ENCODE data around the gene RSAD1. TPM values are rescaled to one million over a fixed set of nuclear protein-coding genes. Genes with fewer than 3 reads are reported as not detected.

Gene RSAD1
- total and polyA plus RNA-seq, 4 donors, result 10.8 to 22.7 (median 18.6) TPM

DNA sequence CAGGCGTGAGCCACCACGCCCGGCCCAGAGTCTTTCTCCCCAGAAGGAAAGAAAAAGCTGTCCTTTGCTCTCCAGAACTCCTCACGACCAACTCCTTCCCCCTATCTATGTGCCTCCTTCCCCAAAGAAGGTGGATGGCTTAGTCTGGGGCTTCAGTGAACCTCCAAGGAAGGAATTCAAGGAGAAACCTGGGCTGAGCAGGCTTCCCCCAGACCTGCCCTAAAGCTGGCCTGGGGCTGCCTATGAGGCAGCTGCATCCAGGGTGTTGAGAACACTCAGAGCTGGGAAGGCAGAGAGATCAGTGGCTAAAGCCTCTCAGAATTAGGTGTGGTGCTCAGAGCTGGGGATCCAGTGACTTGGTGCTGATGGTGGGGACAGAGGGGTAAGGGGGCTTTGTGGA is 48.9 kb upstream of the RSAD1 start:
- Histone ChIP-seq H3K27me3 (ENCODE audit: control insufficient read depth in 4 of 4, insufficient read depth in 4 of 4, low read length in 3 of 4) (no peaks in the 10 kb centered on the region), H3K27ac (ENCODE audit: low read depth in 1 of 2, low read length in 2 of 2) (no peak overlapping the region), H3K9me3 (ENCODE audit: control insufficient read depth in 4 of 4, low read length in 3 of 4) (no peaks in the 10 kb centered on the region), H3K36me3 (ENCODE audit: control insufficient read depth in 4 of 4, insufficient read depth in 3 of 4, low read depth in 1 of 4, low read length in 3 of 4) (peaks cover 0 to 3% (median 0%) of the 10 kb centered on the region in 4 donors), H3K4me3 (ENCODE audit: low read depth in 1 of 3, low read length in 3 of 3) (no peak overlapping the region), H3K4me1 (ENCODE audit: control insufficient read depth in 4 of 4, insufficient read depth in 4 of 4, low read length in 3 of 4) (peaks cover 18 to 44% (median 42%) of the 10 kb centered on the region in 4 donors), H3K9ac (ENCODE audit: low read depth in 1 of 2, low read length in 2 of 2) (no peak overlapping the region)
- no peak for DNase-seq (ENCODE audit: low spot score)
- 90% methylated on average over 4 of the region's 4 CpGs for WGBS
- no peak for TF ChIP-seq NR2F2 (IDR thresholded peaks at IDR 0.05)
- TF ChIP-seq HNF4G (IDR thresholded peaks at IDR 0.05), result no peak
- no peak for TF ChIP-seq TAF1 (conservative IDR thresholded peaks at IDR 0.05)
- TF ChIP-seq SP1 (IDR thresholded peaks at IDR 0.05), result no peak
- no peak for TF ChIP-seq GABPA (IDR thresholded peaks at IDR 0.05 in 1 of 2, conservative IDR thresholded peaks at IDR 0.05 in 1 of 2)
- no peak for TF ChIP-seq FOXA1 (IDR thresholded peaks at IDR 0.05)

DNA sequence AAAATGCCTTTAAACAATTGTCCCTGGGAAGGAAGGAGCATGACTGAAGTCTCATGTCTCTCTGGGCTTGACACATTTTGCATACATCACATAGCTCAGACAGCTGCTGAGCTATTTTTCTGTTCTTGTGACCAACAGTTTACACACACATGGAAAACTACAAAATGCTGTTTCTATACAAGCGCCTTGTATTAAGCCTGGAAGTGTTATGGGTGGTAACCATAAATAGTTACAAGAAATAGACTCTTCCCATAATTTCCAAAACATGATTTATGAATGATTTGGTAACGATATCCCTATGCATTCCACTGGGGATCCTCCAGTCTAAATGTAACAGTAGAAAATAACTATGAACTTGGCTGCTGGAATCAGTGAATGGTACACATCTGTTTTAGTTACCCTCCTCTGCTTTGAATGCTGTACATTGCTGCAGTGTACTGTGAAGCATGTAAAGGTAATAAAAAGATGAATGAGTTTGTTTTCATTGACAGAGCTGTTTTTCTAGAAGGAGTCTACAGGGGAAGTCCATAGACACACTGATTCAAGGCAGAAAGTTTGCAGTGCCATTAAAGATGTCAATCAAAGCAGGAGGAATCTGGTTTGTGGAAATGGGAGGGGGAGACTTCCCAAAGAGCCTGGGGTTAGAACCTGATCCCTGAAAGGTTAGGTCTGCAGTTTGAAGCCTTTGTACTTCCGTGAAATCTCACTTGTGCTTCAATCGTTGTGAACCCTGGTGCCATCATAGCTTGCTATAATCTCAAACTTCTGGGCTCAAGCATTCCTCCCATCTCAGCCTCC is 47.6 kb upstream of the RSAD1 start:
- TF ChIP-seq NR2F2 (IDR thresholded peaks at IDR 0.05), result no peak
- no peak for TF ChIP-seq TAF1 (conservative IDR thresholded peaks at IDR 0.05)
- H3K4me3 ChIP-seq (ENCODE audit: low read depth in 1 of 3, low read length in 3 of 3), result no peak overlapping the region
- 83% methylated on average over 4 of the region's 4 CpGs for whole genome bisulfite sequencing
- peaks cover 0 to 4% (median 0%) of the 10 kb centered on the region in 4 donors for H3K36me3 ChIP-seq (ENCODE audit: control insufficient read depth in 4 of 4, insufficient read depth in 3 of 4, low read depth in 1 of 4, low read length in 3 of 4)
- H3K27me3 ChIP-seq (ENCODE audit: control insufficient read depth in 4 of 4, insufficient read depth in 4 of 4, low read length in 3 of 4), result no peaks in the 10 kb centered on the region
- no peak for DNase-seq (ENCODE audit: low spot score)
- H3K4me1 ChIP-seq (ENCODE audit: control insufficient read depth in 4 of 4, insufficient read depth in 4 of 4, low read length in 3 of 4), result peaks cover 11 to 35% (median 33%) of the 10 kb centered on the region in 4 donors
- H3K9me3 ChIP-seq (ENCODE audit: control insufficient read depth in 4 of 4, low read length in 3 of 4), result no peaks in the 10 kb centered on the region
- H3K9ac ChIP-seq (ENCODE audit: low read depth in 1 of 2, low read length in 2 of 2), result no peak overlapping the region
- no peak overlapping the region for H3K27ac ChIP-seq (ENCODE audit: low read depth in 1 of 2, low read length in 2 of 2)

DNA sequence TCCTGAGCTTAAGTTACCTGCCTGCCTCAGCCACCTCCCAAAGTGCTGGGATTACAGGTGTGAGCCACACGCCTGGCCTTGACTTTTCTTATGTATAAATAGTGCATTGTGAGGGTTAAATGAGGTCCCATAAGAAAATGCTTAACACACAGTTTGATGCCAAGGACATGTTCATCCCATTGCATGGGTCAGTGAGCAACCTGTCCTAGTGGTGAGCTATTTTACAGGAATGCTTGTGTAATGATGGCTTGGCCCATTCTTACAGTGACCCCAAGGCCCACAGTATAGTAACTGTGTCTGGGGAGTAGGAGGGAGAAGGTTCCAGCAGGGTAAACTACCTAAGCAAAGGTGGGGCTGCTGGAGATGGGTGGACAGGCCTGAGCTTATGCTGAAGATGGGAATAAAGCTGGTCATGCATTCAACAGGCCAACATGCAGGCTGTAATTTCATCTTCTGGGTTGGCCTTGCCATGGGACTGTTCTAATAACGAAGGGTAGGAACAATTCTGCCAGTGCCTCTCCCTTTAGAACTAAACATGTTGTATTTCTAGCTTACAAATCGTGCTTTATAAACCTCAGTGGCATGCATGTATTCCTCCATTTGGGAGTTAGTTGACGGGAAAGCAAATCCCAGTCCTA is 46.4 kb upstream of the RSAD1 start:
- Histone ChIP-seq H3K9me3 (ENCODE audit: control insufficient read depth in 4 of 4, low read length in 3 of 4) (no peaks in the 10 kb centered on the region), H3K27me3 (ENCODE audit: control insufficient read depth in 4 of 4, insufficient read depth in 4 of 4, low read length in 3 of 4) (no peaks in the 10 kb centered on the region), H3K4me1 (ENCODE audit: control insufficient read depth in 4 of 4, insufficient read depth in 4 of 4, low read length in 3 of 4) (peaks cover 11 to 27% (median 24%) of the 10 kb centered on the region in 4 donors), H3K9ac (ENCODE audit: low read depth in 1 of 2, low read length in 2 of 2) (no peak overlapping the region), H3K27ac (ENCODE audit: low read depth in 1 of 2, low read length in 2 of 2) (no peak overlapping the region), H3K36me3 (ENCODE audit: control insufficient read depth in 4 of 4, insufficient read depth in 3 of 4, low read depth in 1 of 4, low read length in 3 of 4) (peaks cover 0 to 5% (median 0%) of the 10 kb centered on the region in 4 donors), H3K4me3 (ENCODE audit: low read depth in 1 of 3, low read length in 3 of 3) (no peak overlapping the region)
- TF ChIP-seq TAF1 (conservative IDR thresholded peaks at IDR 0.05), result no peak
- TF ChIP-seq RXRA (IDR thresholded peaks at IDR 0.05), result no peak
- TF ChIP-seq HNF4A (conservative IDR thresholded peaks at IDR 0.05), result no peak
- TF ChIP-seq, protein P1, sequence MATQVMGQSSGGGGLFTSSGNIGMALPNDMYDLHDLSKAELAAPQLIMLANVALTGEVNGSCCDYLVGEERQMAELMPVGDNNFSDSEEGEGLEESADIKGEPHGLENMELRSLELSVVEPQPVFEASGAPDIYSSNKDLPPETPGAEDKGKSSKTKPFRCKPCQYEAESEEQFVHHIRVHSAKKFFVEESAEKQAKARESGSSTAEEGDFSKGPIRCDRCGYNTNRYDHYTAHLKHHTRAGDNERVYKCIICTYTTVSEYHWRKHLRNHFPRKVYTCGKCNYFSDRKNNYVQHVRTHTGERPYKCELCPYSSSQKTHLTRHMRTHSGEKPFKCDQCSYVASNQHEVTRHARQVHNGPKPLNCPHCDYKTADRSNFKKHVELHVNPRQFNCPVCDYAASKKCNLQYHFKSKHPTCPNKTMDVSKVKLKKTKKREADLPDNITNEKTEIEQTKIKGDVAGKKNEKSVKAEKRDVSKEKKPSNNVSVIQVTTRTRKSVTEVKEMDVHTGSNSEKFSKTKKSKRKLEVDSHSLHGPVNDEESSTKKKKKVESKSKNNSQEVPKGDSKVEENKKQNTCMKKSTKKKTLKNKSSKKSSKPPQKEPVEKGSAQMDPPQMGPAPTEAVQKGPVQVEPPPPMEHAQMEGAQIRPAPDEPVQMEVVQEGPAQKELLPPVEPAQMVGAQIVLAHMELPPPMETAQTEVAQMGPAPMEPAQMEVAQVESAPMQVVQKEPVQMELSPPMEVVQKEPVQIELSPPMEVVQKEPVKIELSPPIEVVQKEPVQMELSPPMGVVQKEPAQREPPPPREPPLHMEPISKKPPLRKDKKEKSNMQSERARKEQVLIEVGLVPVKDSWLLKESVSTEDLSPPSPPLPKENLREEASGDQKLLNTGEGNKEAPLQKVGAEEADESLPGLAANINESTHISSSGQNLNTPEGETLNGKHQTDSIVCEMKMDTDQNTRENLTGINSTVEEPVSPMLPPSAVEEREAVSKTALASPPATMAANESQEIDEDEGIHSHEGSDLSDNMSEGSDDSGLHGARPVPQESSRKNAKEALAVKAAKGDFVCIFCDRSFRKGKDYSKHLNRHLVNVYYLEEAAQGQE (IDR thresholded peaks at IDR 0.05), result no peak
- TF ChIP-seq, protein P2, sequence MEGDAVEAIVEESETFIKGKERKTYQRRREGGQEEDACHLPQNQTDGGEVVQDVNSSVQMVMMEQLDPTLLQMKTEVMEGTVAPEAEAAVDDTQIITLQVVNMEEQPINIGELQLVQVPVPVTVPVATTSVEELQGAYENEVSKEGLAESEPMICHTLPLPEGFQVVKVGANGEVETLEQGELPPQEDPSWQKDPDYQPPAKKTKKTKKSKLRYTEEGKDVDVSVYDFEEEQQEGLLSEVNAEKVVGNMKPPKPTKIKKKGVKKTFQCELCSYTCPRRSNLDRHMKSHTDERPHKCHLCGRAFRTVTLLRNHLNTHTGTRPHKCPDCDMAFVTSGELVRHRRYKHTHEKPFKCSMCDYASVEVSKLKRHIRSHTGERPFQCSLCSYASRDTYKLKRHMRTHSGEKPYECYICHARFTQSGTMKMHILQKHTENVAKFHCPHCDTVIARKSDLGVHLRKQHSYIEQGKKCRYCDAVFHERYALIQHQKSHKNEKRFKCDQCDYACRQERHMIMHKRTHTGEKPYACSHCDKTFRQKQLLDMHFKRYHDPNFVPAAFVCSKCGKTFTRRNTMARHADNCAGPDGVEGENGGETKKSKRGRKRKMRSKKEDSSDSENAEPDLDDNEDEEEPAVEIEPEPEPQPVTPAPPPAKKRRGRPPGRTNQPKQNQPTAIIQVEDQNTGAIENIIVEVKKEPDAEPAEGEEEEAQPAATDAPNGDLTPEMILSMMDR (IDR thresholded peaks at IDR 0.05; ENCODE audit: low read depth, low read length, missing input control), result no peak
- TF ChIP-seq, protein P3, sequence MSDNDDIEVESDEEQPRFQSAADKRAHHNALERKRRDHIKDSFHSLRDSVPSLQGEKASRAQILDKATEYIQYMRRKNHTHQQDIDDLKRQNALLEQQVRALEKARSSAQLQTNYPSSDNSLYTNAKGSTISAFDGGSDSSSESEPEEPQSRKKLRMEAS (IDR thresholded peaks at IDR 0.05), result no peak
- TF ChIP-seq, protein P4, sequence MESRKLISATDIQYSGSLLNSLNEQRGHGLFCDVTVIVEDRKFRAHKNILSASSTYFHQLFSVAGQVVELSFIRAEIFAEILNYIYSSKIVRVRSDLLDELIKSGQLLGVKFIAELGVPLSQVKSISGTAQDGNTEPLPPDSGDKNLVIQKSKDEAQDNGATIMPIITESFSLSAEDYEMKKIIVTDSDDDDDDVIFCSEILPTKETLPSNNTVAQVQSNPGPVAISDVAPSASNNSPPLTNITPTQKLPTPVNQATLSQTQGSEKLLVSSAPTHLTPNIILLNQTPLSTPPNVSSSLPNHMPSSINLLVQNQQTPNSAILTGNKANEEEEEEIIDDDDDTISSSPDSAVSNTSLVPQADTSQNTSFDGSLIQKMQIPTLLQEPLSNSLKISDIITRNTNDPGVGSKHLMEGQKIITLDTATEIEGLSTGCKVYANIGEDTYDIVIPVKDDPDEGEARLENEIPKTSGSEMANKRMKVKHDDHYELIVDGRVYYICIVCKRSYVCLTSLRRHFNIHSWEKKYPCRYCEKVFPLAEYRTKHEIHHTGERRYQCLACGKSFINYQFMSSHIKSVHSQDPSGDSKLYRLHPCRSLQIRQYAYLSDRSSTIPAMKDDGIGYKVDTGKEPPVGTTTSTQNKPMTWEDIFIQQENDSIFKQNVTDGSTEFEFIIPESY (IDR thresholded peaks at IDR 0.05), result no peak
- no peak for TF ChIP-seq RAD21 (IDR thresholded peaks at IDR 0.05)
- no peak for TF ChIP-seq JUND (IDR thresholded peaks at IDR 0.05)
- no peak for TF ChIP-seq GABPA (IDR thresholded peaks at IDR 0.05 in 1 of 2, conservative IDR thresholded peaks at IDR 0.05 in 1 of 2)
- no peak for TF ChIP-seq YY1 (IDR thresholded peaks at IDR 0.05)
- TF ChIP-seq, protein P5, sequence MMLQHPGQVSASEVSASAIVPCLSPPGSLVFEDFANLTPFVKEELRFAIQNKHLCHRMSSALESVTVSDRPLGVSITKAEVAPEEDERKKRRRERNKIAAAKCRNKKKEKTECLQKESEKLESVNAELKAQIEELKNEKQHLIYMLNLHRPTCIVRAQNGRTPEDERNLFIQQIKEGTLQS (IDR thresholded peaks at IDR 0.05), result no peak
- no peak for TF ChIP-seq SP1 (IDR thresholded peaks at IDR 0.05)
- no peak for TF ChIP-seq EGR1 (IDR thresholded peaks at IDR 0.05; ENCODE audit: low read depth in 2 of 2)
- TF ChIP-seq NR2F2 (IDR thresholded peaks at IDR 0.05), result no peak
- TF ChIP-seq FOXA1 (IDR thresholded peaks at IDR 0.05), result no peak
- 73% methylated on average over 4 of the region's 4 CpGs for WGBS
- no peak for DNase-seq (ENCODE audit: low spot score)

All from liver (tissue), 9 donors.